ENCODE results near the gene PRAMEF17. TPM values are rescaled to one million over a fixed set of nuclear protein-coding genes. Genes with fewer than 3 reads are reported as not detected.
"Not testable (repeated sequence)": the region's sequence is repeated elsewhere in the genome, so short reads cannot be mapped to it uniquely, and the experiment has no call there.

Gene PRAMEF17
- total RNA-seq, result not detected

GRCh38 chr1:13389332-13389731 lies at the start of gene PRAMEF17:
Gene PRAMEF17, plus strand, starts transcription at chr1:13389632. Its CDS starts 26 bp downstream, at chr1:13389658.
- not testable (repeated sequence) for DNase-seq

GRCh38 chr1:13342496-13342895 lies 46.9 kb upstream of the PRAMEF17 start:
- DNase-seq, result not testable (repeated sequence)

GRCh38 chr1:13347034-13347433 lies 42.4 kb upstream of the PRAMEF17 start, which contains the start of gene PRAMEF14:
Gene PRAMEF14, minus strand, starts transcription at chr1:13347134. Its CDS starts 1,820 bp downstream, at chr1:13345314.
- DNase-seq, result not testable (repeated sequence)

- not testable (repeated sequence) for DNase-seq
Measured at GRCh38 chr1:13353476-13353875, 36.0 kb upstream of the PRAMEF17 start.

- not testable (repeated sequence) for DNase-seq
Measured at GRCh38 chr1:13354475-13354874, 35.0 kb upstream of the PRAMEF17 start.

GRCh38 chr1:13356774-13357173 lies 32.7 kb upstream of the PRAMEF17 start:
- DNase-seq, result not testable (repeated sequence)

GRCh38 chr1:13362364-13362763 lies 27.1 kb upstream of the PRAMEF17 start:
- not testable (repeated sequence) for DNase-seq

- DNase-seq, result not testable (repeated sequence)
Measured at GRCh38 chr1:13364928-13365327, 24.5 kb upstream of the PRAMEF17 start.

GRCh38 chr1:13366536-13366935 lies 22.9 kb upstream of the PRAMEF17 start:
- DNase-seq, result not testable (repeated sequence)

- DNase-seq, result not testable (repeated sequence)
Measured at GRCh38 chr1:13368544-13368943, 20.9 kb upstream of the PRAMEF17 start.

GRCh38 chr1:13378983-13379382 lies 10.4 kb upstream of the PRAMEF17 start:
- DNase-seq, result not testable (repeated sequence)

- DNase-seq, result not testable (repeated sequence)
Measured at GRCh38 chr1:13380380-13380779, 9.1 kb upstream of the PRAMEF17 start.

- DNase-seq, result not testable (repeated sequence)
Measured at GRCh38 chr1:13393004-13393403, 3.6 kb downstream of the PRAMEF17 start.

GRCh38 chr1:13394761-13395160 lies 5.3 kb downstream of the PRAMEF17 start:
- not testable (repeated sequence) for DNase-seq

- not testable (repeated sequence) for DNase-seq
Measured at GRCh38 chr1:13395311-13395710, 5.9 kb downstream of the PRAMEF17 start.

GRCh38 chr1:13407811-13408210 lies 18.4 kb downstream of the PRAMEF17 start:
- DNase-seq, result no peak

- not testable (repeated sequence) for DNase-seq
Measured at GRCh38 chr1:13410150-13410549, 20.7 kb downstream of the PRAMEF17 start, which contains the start of gene PRAMEF20. Gene PRAMEF20, plus strand, starts transcription at chr1:13410450. Its CDS starts 5,905 bp downstream, at chr1:13416355.

- DNase-seq, result no peak
Measured at GRCh38 chr1:13430495-13430894, 41.1 kb downstream of the PRAMEF17 start.

- no peak for DNase-seq
Measured at GRCh38 chr1:13432251-13432650, 42.8 kb downstream of the PRAMEF17 start.

- not testable (repeated sequence) for DNase-seq
Measured at GRCh38 chr1:13433694-13434358, 44.4 kb downstream of the PRAMEF17 start.

- no peak for DNase-seq
Measured at GRCh38 chr1:13435458-13435857, 46.0 kb downstream of the PRAMEF17 start.

- not testable (repeated sequence) for DNase-seq
Measured at GRCh38 chr1:13439104-13439783, 49.8 kb downstream of the PRAMEF17 start.

Data from effector CD4-positive, alpha-beta T cell (primary cell).